ENCODE measurements around the gene SLC30A9.

SLC30A9 gene

DNA sequence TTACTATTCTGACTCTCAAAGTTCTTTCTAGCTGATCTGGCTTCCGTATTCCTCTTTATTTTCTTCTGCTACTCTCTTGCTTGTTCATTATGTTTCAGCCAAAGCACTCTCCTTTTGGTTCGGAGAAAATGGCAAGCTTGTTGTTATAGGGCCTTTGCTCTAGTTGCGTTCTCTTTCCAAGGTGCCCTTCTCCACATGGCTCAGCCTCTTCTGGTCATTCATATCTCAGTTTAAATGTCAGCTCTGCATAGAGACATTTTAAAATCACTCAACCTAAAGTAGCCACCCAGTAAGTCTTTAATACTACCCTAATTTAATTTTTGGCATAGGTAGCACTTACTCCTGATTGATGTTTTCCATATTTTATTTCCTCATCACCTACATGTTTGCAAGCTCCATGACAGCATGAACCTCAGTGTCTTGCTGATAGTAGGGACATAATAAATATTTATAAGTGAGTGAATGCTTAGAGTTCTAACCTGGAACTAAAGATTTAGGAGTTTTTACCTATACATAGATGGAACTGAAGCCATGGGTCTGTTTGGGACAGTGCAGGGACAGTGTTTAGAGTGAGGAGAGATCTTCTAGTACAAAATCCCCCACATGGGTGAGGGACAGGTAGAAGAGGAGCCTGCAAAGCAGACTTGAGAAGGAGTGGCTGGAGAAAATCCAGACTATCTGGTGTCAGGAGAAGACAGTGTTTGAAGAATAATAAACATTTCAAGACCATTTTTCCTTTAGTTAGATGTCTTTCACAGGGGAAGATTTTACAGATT is 17.9 kb downstream of the SLC30A9 start:
- DNase-seq: no peak

DNA sequence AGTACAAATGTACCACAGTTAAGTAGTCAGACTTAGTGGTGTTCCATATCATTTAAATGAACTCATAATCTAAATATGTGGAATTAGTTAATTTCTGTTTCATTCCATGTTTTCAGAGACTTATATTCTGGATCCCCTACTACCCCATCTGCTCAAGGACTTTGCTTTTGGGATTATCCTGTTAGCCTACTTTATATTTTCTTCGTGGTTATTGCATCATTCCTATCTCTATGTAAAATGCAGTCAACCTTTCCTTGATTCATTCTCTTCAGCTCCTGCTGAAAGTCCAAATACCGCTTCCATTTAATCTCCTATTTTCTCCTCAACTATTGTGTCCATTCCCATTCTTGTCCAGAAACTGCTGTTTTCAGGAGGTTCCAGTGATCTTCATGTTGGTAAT is 25.1 kb downstream of the SLC30A9 start:
- no peak for DNase-seq

DNA sequence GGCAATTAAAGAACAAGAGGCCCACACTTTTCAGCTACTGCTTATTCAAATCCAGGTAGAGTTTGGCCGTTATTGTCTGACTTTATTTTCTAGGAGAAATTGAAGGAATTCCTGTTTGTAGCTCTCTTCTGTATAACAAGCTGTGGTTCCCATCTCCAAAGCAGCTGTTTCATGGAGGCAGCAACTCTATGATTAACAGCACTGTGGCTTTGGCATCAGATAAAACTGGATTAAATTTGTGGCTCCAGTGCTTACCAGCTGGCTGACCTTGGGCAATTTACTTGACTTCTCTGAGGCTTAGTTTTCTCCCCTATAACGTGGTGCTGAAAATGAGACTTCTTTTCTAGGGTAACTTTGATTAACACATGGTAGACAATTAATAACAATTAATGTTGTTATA is 28.1 kb downstream of the SLC30A9 start:
- no peak for DNase-seq

DNA sequence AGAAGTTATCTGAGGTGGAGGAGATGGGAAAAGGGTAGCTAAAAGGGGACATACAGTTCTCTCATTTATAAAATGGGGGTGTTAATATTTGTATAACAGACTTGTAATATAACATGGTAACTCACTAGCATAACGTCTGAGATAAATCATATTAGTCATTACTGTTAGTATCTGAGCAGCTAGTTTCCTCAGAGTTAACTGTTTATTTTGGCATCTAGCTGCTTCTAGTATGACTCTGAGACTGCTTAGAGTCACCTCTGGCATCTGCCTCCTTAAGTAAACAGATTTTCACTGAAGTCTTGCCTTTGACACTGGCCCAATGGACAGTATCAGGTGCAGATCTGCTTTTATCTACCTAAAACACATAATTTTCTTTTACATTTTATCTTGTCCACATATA is 58.1 kb downstream of the SLC30A9 start:
- DNase-seq: no peak

DNA sequence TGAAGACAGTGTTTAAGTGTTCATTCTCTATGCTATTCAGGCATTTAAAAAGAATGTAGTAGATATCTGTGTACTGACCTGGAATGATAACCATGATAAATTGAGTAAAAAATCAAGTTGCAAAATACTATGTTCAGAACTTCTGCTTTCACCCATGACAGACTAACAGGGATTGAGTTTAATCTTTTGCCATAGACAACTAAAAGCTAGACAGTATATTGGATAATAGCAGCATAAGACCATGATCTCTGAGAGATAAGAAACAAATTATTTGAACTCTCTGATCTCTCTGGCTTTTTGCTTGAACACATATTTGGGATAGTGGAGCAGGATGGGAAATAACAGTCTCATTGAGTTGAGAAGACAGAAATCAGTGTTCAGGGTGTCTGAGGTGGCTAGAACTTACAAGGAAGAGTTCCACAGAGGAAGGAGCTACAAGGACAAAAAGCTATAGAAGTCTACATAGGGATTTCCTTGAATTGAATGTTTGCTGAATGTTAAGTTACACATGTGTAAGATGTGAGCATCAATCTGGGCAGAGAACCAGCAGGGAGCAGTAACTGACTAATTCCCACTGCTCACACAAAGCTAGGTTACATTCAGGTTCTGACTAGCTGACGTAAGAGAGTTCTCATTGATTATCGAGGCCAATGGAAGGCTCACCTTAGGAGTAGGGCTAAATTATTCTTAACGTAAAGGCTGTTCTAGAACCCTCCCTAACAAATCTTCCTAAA is 60.4 kb downstream of the SLC30A9 start:
- DNase-seq: no peak

DNA sequence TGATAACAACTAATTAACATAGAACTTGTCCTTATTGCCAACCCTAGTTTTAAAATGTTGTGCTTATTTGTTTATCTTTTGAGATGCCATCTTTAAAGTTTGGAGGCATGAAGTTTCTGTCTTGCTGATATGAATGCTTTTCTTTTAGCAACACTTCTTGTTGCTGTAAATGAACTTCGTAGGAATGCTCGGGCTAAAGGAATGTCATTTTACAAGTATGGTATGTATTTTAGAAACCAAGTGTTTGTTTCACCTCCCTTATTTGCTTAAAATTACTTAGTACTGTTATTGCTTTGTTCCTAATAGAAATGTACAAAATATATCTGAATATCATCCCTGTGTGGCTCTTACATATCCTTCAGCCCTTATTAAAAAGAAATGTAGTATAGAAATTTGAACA is 76.1 kb downstream of the SLC30A9 start:
- DNase-seq: no peak

DNA sequence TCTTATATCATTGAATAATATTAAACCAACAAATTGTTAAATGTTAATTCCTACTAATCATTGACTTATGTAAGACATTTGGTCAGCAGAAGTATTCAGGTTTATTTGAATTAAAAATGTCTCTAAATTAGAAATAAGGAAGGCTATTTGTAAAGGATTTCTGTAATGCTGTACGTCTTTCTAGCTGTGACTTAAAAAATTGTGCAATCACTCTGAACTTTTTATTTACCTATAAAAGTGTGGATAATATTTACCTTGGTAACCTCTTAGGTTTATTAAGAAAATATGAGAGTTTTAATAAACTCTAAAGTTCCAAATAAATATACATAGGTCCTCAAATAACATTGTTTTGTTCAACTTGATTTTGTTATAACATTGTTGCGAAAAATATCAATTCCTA is 76.9 kb downstream of the SLC30A9 start:
- no peak for DNase-seq

DNA sequence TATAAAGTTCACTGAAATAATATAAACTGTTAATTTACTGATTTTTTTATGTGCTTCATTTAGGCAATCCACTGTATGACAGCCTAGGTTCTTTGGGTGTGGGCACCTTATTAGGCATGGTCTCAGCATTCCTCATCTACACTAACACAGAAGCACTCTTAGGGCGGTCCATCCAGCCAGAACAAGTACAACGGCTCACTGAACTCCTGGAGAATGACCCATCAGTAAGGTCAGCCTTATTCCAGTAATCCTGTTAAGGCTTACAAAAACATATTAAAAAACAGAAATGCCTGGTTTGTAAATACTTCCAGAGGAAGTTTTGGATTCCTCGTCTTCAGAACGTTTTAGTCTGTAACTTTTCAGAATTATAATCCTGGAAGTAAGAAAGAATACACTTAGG is 80.1 kb downstream of the SLC30A9 start:
- no peak for DNase-seq

DNA sequence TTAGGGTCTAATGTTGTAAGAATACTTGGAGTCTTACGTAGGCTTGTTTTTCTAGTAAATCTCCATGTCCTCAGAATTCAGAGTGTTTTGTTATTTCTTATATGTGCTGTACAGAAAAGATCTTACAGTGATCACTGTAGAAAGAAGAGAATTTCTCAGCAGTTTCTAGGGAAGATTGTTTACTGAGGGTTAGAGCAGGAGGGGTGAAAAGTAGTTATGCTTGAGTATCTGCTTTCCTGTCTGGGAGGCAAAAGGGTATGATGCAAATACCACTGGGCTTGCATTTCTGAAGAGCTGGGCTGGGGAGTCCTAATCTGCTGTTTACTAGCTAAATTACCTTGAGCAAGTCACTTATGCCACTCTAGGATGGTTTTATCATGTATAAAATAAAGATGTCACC is 84.0 kb downstream of the SLC30A9 start:
- DNase-seq: no peak

DNA sequence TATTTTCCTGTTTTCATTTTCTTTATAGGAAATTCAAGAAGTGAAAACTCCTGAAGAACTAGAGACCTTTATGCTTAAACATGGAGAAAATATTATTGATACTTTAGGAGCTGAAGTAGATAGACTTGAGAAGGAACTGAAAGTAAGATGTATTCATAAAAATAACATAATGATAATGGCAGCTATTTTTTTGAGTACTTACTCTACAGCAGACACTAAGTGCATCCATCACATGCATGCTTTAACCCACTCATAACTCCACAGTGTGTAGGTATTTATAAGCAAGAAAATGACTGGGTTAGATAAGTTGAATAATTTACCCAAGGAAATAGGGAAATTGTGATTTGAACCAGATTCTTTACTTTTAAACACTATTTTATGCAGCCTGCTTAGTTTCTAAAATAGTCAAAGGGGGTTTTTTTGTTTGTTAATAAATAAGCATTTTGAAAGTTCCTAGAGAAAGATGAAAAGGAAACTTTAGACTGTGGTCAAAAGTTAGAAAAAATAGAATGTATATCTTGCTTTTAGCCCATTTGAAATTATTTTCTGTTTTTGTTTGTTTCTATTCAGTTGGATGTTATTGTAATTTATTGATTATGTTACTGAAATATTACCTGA is 88.0 kb downstream of the SLC30A9 start:
- no peak for DNase-seq

DNA sequence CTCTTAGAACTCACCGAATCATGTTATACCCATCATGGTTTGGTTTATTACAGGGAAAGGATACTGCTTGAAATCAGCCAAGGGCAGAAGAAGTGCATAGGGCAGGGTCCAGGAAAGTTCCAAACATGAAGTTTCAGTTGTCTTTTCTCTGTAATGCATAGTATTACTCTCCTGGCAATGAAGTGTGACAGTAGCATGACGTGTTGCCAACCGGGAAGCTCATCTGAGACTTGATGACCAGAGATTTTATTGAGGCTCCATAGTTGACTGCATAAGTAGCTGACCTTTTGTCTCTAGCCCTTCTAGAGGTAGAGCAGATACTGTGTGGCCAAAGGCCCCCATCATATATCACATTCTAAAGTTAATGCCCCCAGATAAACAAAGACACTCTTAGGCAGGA is 90.0 kb downstream of the SLC30A9 start:
- DNase-seq: no peak

DNA sequence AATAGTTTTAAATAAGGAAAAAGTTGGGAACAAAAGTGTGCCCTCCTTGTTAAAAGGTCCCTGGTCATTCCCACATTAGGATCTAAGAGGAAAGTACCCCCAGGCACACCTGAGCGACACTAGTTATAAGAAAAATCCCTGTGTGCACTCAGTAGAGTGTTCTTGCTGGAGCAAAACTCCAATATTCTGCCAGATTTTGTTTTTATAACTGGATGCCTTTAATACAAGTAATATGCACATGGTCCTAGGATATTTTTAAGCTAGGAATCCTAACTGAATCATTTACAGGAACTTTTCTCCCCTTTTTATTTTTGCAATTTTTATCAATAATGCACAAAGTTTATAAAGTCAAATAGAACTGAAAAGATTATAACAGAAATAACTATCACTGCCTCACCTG is 93.5 kb downstream of the SLC30A9 start:
- DNase-seq: no peak

DNA sequence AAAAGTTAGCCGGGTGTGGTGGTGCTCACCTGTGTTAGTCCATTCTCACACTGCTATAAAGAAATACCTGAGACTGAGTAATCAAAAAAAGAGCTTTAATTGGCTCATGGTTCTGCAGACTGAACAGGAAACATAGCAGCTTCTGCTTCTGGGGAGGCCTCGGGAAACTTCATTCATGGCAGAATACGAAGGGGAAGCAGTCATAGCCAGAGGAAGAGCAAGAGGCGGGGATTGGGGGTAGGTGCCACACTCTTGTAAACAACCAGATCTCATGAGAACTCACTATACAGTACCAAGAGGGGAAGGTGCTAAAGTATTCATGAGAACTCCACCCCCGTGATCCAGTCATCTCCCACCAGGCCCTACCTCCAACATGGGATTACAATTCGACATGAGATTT is 98.1 kb downstream of the SLC30A9 start:
- no peak for DNase-seq

DNA sequence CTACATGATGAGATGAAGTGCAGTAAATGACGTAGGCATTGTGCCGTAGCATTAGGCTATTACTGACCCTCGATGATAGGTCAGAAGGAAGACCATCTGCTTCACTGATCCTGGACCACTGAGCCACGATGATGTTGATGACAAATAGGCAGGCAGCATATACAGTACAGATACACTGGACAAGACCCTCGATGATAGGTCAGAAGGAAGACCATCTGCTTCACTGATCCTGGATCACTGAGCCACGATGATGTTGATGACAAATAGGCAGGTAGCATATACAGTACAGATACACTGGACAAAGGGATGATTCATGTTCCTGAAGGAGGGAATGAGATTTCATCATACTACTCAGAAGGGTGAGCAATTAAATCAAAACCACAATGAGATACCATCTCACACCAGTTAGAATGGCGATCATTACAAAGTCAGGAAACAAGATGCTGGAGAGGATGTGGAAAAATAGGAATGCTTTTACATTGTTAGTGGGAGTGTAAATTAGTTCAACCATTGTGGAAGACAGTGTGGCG is 111.2 kb downstream of the SLC30A9 start:
- no peak for DNase-seq

DNA sequence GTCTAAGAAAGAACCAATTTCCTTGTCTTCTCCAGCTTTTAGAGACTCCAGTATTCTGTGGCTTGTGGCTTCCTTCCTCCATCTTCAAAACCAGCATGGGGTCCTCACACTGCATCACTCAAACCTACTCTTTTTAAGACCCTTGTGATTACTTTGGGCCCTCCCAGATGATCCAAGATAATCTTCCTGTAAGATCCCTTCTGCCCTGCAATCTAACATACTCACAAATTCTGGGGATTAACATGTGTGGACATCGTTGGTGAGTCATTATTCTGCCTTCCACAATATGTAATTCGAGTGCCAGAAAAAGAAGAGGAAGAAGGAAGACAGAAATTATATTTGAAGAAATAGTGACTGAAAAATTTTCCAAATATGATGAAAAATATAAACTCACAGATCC is 114.2 kb downstream of the SLC30A9 start:
- DNase-seq: no peak

DNA sequence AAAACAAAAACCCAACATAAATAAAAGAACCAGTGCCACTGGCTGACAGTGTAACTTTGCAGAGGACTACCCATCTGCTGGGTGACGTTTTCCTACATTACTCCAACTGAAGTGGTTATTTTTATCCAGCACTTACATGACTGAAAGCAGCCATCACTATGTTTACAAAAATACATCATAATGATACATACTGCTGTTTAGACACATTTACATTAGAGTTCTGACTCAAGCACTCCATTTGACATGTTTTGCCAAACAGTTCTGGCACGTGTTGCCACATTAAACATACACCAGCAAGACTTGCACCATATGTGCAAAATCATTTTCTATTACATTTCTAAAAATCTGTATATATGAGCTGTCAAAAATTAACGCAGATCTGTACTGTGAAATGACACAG is 122.5 kb downstream of the SLC30A9 start:
- no peak for DNase-seq

DNA sequence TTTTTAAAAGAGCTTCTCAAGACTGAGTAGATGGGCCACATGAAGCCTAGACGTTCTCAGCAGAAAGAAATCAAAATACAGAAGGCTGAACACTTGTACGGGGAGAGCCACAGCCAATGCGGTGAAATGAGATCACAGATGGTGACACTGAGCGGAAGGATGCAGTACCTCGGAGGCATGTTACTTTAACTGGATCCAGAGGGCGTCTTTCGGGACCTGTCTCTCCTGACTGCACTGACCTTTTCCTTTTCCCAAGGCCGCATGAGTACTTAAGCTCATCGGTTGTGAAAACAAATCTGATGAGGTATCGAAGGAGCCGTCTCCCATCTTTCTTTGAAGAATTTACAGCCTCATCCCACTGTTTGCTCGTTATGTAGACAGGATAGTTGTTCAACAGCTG is 129.6 kb downstream of the SLC30A9 start:
- no peak for DNase-seq

DNA sequence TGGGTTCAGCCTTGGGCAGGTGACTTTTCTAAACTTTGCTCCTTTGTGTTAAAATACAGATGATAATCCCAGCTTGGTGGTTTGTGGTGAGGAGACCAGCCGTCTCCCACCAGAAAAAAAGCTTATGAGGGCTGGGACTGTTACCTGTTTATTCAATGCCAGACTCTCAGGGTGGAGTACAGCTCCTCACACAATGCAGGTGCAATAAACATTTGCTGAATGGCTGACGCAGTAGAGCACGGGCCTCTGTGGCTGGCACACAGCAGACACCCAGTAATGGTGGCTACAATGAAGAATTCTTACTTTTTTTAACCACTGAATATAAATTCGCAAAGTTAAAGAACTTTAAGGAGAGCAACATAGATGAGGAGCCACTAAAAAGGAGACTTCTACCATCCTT is 131.9 kb downstream of the SLC30A9 start:
- no peak for DNase-seq

DNA sequence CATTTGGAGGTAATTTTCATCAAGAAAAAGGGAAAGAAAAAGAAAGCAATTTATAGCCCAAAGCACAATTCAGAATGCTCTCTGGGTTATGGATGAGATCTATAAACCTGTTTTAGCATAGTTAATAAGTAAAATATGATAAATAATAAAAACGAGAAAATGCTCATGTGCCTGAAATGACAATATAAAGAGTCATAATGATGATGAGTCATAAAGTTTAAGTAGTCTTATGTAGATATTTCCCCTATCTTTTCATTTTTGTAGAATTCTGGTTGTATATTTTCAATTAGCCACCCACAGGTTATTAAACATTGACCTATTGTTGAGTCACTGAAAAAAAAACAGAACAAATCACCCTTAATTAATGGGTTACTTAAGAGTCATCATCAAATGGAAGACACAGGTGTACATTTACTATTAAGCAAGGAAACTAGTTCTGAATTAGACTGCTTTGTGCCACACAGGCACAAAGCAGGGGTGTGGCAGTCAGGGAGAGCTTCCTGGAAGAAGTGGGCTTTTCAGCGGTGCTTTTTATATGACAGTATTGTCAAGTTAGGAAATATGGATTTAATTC is 132.8 kb downstream of the SLC30A9 start:
- no peak for DNase-seq

DNA sequence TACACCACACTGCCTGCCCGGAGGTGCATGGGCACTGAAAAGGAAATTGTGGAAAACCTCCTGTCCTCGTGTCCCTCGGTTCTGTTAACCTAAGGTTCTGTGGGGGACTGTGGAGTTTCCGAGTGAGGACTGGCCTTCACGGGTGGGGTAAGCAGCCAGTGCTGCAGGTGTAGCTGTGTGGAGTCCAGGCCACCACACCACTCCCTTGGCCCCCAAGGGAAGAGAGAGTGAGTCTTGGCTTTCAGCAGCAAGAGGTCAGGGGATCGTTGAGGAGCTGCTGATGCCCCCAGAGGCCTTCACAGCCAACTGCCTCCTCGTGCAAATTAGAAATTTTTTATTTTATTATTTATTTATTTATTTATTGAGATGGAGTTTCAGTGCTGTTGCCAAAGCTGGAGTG is 141.8 kb downstream of the SLC30A9 start:
- DNase-seq: no peak

DNA sequence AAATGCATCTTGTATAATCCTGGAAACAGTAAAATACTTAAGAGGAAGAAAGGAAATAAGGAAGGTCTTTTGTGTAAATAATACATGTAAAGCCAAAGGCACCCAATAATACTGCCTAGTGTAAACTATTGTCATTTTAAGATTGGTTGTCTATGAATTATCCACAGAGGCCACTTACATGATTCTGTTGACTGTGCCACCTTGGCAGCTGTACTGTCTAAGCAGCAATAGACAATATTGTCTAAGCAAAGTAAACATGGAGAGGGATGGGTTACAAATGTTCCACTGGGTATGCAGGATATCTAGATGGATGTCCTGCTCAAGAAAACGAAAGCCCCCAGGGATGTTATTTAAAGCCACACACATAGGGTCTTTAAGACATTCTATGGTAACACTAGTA is 142.7 kb downstream of the SLC30A9 start:
- DNase-seq: no peak

DNA sequence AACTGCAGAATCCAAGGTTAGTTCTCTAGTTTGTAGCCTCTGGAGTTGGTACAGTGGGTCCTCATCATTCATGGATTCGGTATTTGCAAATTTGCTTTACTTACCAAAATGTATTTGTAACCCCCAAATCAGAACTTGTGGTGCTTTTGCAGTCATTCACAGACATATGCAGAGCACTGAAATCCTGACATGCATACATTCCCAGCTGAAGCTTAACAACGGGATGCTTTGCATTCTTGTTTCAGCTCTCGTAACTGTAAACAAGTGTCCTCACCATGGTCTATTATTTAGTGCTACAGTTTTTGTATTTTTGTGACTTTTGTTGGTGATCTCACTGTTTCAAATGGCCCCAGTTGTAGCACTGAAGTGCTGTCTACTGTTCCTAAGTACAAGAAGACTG is 146.0 kb downstream of the SLC30A9 start:
- no peak for DNase-seq
